Posterior vena cava (tissue), 2 donors: ENCODE data around the gene TRAF6. TPM values are rescaled to one million over a fixed set of nuclear protein-coding genes. Genes with fewer than 3 reads are reported as not detected.
"Not testable (repeated sequence)": the region's sequence is repeated elsewhere in the genome, so short reads cannot be mapped to it uniquely, and the experiment has no call there.

Source experiments
- DNase-seq: peaks from one replicate; pipeline ENCODE4 v3.0.0-alpha.2; 2020; ENCODE audit warnings: low spot score
- intact Hi-C, 2 donors: fragments of 100-400 bp; cut with DNase I; formaldehyde crosslinking; loops; one replicate each; pipeline versions ENCODE4 v1.14.1 to v1.14.2; 2022 to 2023
- total RNA-seq, 2 donors: library from RNA; stranded (reverse); fragmentation: NEBNext Ultra II Directional; extraction: Animal tissue kit (Norgen Biotek cat#: 25700); gene quantifications; one replicate each; pipeline ENCODE4 v1.2.1, GENCODE V29; 2021
- donor health status: DM: yes; HTN: yes; CAD: no.
- donor health status: DM: yes; HTN: yes; CAD: no.

TRAF6 gene
- total RNA-seq, 2 donors from 2014 or later = 13.9 to 16.0 TPM

DNA sequence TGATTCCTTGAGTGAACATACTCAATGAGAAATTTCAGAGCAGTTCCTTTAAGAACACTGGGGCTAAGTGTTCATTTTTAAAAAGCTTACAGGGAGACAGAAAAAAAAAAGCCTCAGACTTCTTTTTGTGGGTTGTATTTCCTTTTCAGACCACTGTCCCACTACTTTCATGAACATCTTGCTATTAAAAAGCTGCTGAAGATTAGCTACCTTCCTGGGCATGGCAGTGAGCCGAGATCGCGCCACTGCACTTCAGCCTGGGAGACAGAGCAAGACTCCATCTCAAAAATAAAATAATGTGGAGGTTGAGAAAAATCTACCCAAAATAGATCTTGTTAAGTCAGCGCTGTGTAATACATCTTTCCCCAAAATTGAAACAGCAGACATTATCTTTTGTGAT, 10.8 kb downstream of the TRAF6 start:
- intact Hi-C loops = no loop called here
- DNase-seq = no peak

GRCh38 chr11:36498721-36499120, 11.4 kb downstream of the TRAF6 start:
- intact Hi-C loops = no loop called here

DNA sequence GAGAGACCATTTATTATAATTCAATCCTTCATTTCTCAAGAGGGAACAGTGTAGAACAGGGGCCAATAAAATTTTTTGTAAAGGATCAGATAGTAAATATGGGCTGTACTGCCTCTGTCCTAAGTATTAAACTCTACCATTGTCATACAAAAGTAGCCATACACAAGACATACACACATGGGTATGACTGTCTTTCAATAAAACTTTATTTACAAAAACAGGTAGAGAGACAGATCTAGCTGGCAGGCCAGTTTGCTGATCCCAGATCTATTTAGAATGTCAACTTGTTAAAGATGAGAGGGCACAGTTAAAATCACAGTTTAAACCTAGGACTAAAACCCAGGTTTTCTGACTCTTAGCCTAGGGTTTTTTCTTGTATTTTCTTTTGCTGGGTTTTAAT, 16.7 kb downstream of the TRAF6 start:
- no peak for DNase-seq
- intact Hi-C loops = loop anchor here in 1 of 2 donors (5.0 kb wide), 1 partner anchor 206 kb away; the partner anchor contains the start of gene COMMD9

More at GRCh38 chr11:36498721-36499120, 11.4 kb downstream of the TRAF6 start:
- DNase-seq = no peak

DNA sequence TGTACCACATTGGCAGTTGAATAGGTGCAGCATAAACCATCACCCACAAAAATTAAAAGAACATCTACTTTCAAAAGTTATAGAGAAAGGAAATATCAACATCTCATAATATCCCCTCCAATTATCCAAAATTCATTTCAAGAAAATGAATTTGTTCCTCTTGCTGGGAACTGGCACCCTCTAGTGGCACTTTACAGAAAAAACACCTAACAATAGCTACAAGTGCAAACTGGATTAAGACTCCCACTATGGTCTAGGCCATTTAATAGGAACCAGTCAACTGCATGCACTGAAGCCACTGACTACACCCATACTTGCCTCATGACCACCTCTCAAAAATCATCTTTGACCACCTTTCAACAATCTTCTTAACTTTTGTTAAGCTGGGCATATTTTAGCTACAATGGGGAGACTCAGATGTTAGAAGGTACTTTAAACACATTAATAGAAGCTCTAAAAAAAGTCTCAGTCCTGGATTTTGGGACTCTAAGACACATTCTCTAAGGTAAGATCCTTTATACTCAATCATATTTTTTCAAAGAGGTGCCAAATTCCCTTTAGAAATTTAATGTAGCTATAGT, 17.3 kb downstream of the TRAF6 start:
- DNase-seq = no peak
- intact Hi-C loops = loop anchor here in 1 of 2 donors (5.0 kb wide), 1 partner anchor 206 kb away; the partner anchor contains the start of gene COMMD9

DNA sequence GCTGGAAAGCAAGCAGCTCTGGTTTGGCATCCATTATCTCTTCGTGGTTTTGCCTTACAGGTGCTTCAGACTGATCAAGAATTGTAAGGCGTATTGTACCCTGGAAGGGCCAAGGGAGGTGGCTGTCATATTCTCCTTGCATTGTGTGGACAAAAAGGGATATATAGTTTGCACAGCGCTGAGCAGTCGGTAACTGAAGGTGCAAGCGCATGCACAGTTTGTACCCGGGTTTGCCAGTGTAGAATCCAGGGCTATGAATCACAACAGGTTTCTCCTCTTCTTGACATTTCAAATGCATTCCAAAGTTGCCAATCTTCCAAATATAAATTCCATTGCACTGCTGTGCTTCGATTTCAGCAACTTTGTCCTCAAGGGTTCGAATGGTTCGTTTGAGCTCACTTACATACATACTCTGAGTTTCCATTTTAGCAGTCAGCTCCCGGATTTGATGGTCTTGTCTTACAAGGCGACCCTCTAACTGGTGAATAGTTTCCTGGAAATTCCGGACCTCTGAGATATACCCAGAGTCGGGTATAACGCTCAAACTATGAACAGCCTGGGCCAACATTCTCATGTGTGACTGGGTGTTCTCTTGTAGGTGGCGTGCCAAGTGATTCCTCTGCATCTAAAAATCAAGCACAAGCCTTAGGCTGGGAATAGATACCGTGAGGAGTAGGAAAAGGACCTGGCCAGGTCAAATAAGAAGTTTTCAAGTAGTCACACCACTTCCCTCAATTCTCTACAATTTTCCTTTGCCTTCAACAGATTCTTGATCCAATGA, 19.9 kb downstream of the TRAF6 start:
- intact Hi-C loops = loop anchor here in 1 of 2 donors (5.0 kb wide), 1 partner anchor 203 kb away; the partner anchor contains the start of gene COMMD9
- no peak for DNase-seq

GRCh38 chr11:36488096-36488495, 22.0 kb downstream of the TRAF6 start:
- no peak for DNase-seq
- intact Hi-C loops = no loop called here

DNA sequence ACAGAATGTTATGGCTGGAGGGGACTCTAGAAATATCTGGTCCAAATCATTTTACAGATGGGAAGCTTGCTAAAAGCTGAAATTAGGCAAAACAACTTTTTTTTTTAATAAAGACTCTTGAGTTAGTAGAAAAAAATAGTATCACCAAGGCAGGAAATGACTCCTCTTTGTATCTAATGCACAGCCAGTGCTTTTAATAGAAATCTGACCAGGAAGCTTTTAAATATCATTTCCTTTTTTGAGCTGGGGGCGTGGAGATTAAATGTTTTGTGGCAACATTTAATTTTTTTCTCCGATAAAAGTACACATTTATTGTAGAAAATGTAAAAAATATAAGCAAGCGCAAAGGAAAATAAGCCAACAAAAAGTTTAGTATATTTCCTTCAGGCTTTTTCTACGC, 22.5 kb downstream of the TRAF6 start:
- DNase-seq = no peak
- intact Hi-C loops = no loop called here

GRCh38 chr11:36485298-36486002, 24.6 kb downstream of the TRAF6 start:
- intact Hi-C loops = no loop called here
- no peak for DNase-seq

DNA sequence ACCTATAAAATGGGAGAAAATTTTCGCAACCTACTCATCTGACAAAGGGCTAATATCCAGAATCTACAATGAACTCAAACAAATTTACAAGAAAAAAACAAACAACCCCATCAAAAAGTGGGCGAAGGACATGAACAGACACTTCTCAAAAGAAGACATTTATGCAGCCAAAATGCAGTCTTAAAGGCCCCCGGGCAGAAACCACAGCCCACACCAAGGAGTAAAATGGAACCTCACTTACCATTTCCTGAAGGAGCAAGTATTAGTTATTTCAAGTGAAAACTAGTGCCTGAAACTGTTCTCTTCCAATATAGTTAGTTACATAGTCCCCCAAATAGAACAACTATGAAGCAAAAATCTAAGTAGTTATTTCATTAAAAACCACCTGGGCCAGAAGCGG, 27.0 kb downstream of the TRAF6 start:
- DNase-seq, intact Hi-C loops: not testable (repeated sequence)

GRCh38 chr11:36480833-36481232, 29.2 kb downstream of the TRAF6 start:
- DNase-seq = no peak
- intact Hi-C loops = no loop called here

DNA sequence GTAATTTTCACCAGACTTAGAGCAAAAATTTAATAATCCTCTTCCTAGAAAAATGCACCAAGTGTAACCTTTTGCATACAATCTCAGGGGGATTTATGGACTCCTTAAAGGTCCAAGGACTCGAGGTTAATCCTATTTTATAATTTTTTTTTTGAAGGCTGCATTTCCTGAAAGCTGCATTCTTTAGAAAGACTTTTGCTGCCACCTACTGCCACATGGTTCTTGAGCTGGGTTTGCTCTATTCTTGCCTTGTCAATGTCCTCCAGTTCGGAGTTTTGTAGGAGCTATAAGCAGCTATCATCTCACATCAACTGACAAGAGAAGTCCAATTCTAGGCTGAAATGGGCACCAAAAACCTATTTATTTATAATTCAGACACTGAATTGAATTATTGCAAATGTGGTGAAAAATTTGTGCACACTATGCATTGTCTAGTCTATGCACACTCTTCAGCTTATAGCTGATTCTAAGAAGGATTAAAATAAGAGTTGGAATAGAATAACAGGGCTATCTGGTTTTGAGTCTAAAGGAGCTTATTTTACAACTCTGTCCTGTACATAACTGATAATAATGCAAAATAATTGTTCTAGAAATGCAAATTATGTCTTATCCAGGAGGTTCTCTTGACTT, 31.3 kb downstream of the TRAF6 start:
- intact Hi-C loops = loop anchor here in 1 of 2 donors (10.0 kb wide), 1 partner anchor 184 kb away; the partner anchor contains the start of gene PRR5L
- DNase-seq = no peak

DNA sequence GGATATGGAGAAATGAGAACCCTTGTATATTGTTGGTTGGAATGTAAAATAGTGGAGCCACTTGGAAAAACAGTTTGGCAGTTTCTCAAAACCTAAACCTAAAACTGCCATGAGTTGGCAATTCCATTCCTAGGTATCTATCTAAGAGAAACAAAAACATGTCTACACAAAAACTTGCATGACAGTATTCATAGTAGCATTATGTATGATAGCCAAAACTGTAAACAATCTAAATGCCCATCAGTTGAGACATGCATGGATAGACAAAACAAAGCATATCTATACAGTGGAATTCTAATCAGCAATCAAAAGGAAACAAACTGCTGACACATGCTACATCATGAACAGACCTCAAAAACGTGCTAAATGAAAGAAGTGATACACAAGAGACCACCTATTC, 34.9 kb downstream of the TRAF6 start:
- no peak for DNase-seq
- intact Hi-C loops = loop anchor here in 1 of 2 donors (10.0 kb wide), 1 partner anchor 180 kb away; the partner anchor contains the start of gene PRR5L

DNA sequence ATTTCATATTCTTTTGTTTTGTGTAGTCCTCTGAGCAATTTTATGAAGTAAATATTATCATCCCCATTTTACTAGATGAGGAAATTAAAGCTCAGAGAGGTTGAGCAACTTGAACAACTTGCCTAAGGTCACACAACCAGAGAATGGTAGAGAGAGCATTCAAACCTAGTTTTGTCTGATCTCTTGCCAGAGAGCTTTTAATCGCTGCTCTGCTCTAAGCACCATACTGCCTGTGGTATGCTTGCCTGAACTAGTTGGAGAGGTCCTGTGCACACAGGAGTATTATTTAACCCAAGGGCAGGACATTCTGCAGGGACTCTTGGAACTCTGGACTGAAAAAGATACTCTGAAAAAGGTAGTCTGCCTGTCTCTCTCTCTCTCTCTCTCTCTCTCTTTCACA, 38.5 kb downstream of the TRAF6 start:
- no peak for DNase-seq
- intact Hi-C loops = loop anchor here in 1 of 2 donors (10.0 kb wide), 1 partner anchor 177 kb away; the partner anchor contains the start of gene PRR5L

DNA sequence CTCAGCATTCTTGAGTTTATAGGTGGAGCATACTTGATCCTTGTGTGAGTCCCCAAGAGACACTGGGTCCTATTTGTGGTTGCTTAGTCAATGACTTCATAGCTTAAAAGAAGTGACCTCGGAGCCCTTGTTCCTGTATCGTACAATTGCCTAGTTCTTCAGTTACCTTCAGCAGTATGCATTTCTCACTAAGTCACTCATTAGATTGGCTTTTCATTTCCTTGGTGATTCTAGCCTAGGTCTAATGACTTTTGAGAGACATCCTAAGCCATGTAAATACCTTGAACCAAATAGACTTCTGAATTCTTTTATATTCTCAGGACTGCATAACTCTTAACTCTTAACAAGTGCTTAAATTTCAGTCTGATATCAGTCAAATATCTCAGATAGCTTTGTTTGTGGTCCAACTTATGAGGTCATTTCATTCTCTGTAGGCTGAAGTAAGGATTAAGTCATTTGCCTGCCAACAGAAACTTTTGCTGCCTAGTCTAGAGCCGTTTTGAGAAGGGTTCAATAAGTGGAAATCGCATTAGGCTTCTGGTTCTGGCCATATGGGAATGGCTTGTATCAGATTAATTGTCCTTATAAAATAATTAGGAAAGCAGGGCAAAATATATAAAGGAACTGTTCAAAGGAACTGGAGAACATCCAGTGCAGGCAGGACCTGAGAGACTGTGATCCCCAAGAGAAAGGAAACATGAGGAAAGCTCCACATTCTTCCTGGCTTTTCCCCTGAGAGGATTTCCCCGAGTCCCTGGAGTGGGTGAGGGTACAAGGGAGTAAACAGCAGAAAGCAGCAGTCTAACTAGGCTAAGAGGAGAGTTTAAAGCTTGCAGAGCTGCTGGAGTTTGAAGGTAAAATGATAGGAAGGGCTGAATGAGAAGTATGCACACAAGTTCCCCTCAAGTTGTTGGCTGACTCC, 39.9 kb downstream of the TRAF6 start:
- intact Hi-C loops = loop anchor here in 1 of 2 donors (10.0 kb wide), 1 partner anchor 175 kb away; the partner anchor contains the start of gene PRR5L
- no peak for DNase-seq

DNA sequence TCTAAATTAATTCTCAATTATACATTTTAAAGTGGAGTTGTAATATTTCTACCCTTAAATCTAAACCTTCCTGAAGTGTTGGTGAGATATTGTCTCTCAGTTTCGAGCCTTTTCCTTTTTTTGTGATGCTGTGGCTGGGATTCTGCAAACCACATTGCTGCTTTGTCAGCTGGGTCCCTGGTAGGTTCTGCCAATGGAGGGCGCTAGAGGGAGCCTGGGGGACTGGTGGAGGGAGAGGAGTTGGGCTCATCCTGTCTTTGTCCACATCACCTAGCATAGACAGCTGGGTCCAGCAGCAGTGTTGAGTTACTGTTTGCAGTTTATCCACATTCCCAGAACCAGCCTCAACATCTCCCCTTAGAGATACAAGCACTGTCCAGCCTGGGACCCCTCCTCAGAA, 41.0 kb downstream of the TRAF6 start:
- DNase-seq = no peak
- intact Hi-C loops = no loop called here

GRCh38 chr11:36467916-36468315, 42.2 kb downstream of the TRAF6 start:
- intact Hi-C loops = no loop called here
- no peak for DNase-seq

DNA sequence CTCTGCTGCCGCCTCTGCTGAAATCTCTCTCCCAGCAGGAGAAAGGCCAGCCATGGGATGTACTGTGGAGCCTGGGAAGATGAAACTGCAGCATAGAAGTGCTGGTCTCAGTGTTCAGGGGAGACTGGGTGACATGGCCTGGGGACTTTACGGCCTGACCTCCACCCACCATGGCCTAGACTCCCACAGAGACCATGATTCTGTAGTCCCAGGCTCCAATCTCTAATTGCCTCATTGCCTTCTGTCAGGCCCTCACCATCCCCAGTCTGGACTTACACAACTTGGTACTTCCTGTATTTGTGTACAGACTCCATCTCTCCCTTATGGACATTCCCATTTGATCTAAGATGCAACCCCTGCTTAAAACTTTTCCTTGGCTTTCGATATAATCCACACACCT, 43.1 kb downstream of the TRAF6 start:
- intact Hi-C loops = no loop called here
- DNase-seq = no peak

DNA sequence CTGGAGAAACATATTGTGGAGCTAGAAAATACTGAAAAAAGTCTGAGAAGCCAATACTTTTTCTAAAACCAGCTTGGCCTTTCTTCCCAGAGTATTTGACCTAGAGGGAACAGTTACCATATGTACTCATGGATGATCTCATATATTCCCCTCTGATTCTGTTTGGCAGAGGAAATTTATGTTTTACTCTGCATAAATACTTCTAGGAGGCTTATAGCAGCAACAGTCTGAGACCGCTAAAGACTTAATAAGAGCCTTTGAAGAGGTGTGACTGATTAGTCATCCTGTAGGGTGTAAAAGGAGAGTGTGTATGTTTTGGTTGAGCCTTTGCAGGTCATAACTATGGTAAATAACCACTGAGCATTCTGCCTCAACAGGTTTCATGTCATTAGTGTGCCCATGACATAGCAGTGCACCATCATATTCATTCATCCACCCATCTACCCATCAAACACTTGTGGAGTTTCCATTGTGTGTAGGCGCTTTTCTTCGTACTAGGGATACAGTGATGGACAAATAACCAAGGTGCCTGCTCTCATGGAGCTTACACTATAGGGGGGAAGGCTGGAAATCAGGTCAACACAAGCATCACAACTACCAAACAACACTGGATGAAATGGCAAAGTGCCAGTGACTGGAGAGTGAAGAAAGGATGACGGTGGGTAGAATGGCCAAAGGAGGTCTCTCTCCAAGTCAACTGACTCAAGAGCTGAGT, 44.5 kb downstream of the TRAF6 start:
- DNase-seq = no peak

More for the DNA sequence above, 44.5 kb downstream of the TRAF6 start:
- intact Hi-C loops = no loop called here
